HG02678 (cell line): ENCODE results near the gene VGF.

Experiments
- ATAC-seq: cut with Tn5 transposase; IDR thresholded peaks from one replicate; pipeline ENCODE4 v1.9.1; 2021; ENCODE audit warnings: mild to moderate bottlenecking, moderate library complexity; ENCODE audit not compliant: unreplicated experiment

The VGF gene

GRCh38 chr7:101166909-101167644, 1.7 kb upstream of the VGF start:
- no peak for ATAC-seq

- ATAC-seq = no peak
Observed at GRCh38 chr7:101166648-101166908, 1.2 kb upstream of the VGF start.

GRCh38 chr7:101165958-101166647, 734 bp upstream of the VGF start:
- no peak for ATAC-seq

- no peak for ATAC-seq
Observed at GRCh38 chr7:101164071-101164840, 1.1 kb downstream of the VGF start.

GRCh38 chr7:101163279-101164070, 1.9 kb downstream of the VGF start:
- ATAC-seq = no peak

GRCh38 chr7:101162551-101163278, 2.7 kb downstream of the VGF start:
- no peak for ATAC-seq

GRCh38 chr7:101161692-101162471, 3.5 kb downstream of the VGF start:
- ATAC-seq = no peak

GRCh38 chr7:101160910-101161309, 4.5 kb downstream of the VGF start:
- ATAC-seq = no peak

GRCh38 chr7:101159696-101160674, 5.4 kb downstream of the VGF start:
- ATAC-seq = no peak

- no peak for ATAC-seq
Observed at GRCh38 chr7:101156866-101157589, 8.3 kb downstream of the VGF start.

GRCh38 chr7:101156277-101156676, 9.1 kb downstream of the VGF start:
- no peak for ATAC-seq

- no peak for ATAC-seq
Observed at GRCh38 chr7:101155303-101155702, 10.1 kb downstream of the VGF start.

- peak; percentile 6 for ATAC-seq
Observed at GRCh38 chr7:101154693-101155102, 10.7 kb downstream of the VGF start.

- peak; percentile 91 for ATAC-seq
Observed at GRCh38 chr7:101153969-101154692, 11.2 kb downstream of the VGF start, which contains the start of gene AP1S1. TSS of gene AP1S1 (plus strand) at chr7:101154476. CDS start at chr7:101154515, 39 bp downstream.

- ATAC-seq = no peak
Observed at GRCh38 chr7:101151908-101152651, 13.3 kb downstream of the VGF start.

GRCh38 chr7:101140746-101141382, 24.5 kb downstream of the VGF start:
- no peak for ATAC-seq
